Neural cell (in vitro differentiated cells): ENCODE data around the gene TAGAP.

ENCODE experiments used
- CTCF ChIP-seq: fragments of 450-650 bp; IDR thresholded peaks from 2 replicates; pipeline ENCODE4 v1.5.1; 2014; ENCODE audit warnings: antibody characterized with exemption, mild to moderate bottlenecking, moderate library complexity; ENCODE audit not compliant: poor library complexity, severe bottlenecking
- EZH2 ChIP-seq: fragments of 200-600, 300-800 bp; shearing (Covaris generic), sonication (generic); IDR thresholded peaks from 2 replicates; pipeline ENCODE4 v1.6.1; 2014; ENCODE audit warnings: antibody characterized with exemption, low read length, borderline replicate concordance, mild to moderate bottlenecking; ENCODE audit not compliant: insufficient read depth, poor library complexity, severe bottlenecking
- TAF1 ChIP-seq: IDR thresholded peaks from 2 replicates; pipeline ENCODE4 v1.6.1; 2012; ENCODE audit warnings: low read depth

DNA sequence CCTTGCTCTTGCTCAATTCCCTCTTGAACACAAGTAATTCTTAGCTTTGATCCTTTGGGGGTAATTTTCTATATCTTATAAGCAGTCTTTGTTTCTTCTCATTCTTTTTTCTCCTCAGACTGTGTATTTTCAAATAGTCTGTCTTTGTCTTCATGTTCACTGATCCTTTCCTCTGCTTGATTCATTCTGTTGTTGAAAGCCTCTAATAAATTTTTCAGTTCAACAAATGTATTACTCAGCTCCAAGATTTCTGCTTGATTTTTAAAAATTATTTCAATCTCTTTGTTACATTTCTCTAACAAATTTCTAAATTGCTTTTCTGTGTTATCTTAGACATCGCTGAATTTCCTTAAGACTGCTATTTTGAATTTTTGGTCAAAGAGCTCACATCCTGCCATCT is 56.3 kb downstream of the TAGAP start:
- TF ChIP-seq EZH2: no peak
- TF ChIP-seq TAF1: no peak
- TF ChIP-seq CTCF: no peak
